ENCODE results near the gene CELF2. TPM values are rescaled to one million over a fixed set of nuclear protein-coding genes. Genes with fewer than 3 reads are reported as not detected.

Gene CELF2
- total and polyA plus RNA-seq, 9 of the 15 experiments (the other 6 are each of a cell fraction or from before 2014, with no cell fraction given): 4.0 to 20.3 (median 11.1) TPM

DNA sequence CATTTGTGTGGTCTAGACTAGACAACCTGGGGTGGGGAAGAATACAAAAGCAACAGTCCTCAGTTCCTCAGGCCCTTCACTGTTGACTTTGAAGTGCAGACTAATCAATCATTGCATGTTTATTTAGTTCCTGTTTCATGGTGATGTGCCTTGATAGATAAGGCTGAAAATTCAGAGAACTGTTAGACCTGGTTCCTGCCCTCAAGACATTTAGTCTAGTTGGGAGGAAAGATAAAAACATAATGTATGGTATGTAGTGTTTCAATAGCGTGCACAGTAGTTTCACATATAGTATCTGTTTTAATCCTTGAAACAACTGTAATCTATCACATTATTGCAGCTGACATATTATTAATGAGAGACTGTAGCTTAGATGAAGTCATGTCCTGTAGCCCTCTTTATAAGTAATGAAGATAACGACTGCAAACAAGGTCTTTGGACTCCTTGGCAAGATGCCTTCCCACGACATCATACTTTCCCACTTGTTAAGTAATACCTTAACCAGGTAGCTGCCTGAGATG, 124.0 kb downstream of the CELF2 start:
- peak; percentile 87 for ATAC-seq
- peak; percentile 94 for FAIRE-seq
- Histone ChIP-seq H3K4me3 (no peak overlapping the region), H3K27ac (ENCODE audit: extremely low read depth, low read depth, low read length) (peak overlapping the region; percentile 30; the same call in 2 of the 3 replicates), H3K4me2 (ENCODE audit: insufficient read depth, low read length) (peak overlapping the region; percentile 0; the same call in 1 of the 2 replicates), H3K79me2 (ENCODE audit: control insufficient read depth, insufficient read depth, low read length) (no peaks in the 10 kb centered on the region), H3K27me3 (ENCODE audit: control insufficient read depth in 2 of 2, insufficient read depth in 2 of 2, low read length in 2 of 2) (no peaks in the 10 kb centered on the region), H3K36me3 (ENCODE audit: control insufficient read depth, insufficient read depth, low read length) (no peaks in the 10 kb centered on the region), H3K9me3 (replicated peaks; ENCODE audit: control insufficient read depth, insufficient read depth, low read depth, low read length) (no peaks in the 10 kb centered on the region), H2AFZ (ENCODE audit: low read depth, low read length) (no peak overlapping the region), H3K4me1 (replicated peaks in 1 of 2; ENCODE audit: control insufficient read depth in 2 of 2, insufficient read depth in 2 of 2, low read length in 2 of 2) (peaks cover 14 to 31% of the 10 kb centered on the region in 2 experiments), H4K20me1 (replicated peaks; ENCODE audit: control insufficient read depth, insufficient read depth, low read length) (no peaks in the 10 kb centered on the region), H3K9ac (ENCODE audit: insufficient read depth in 1 of 2, low read depth in 2 of 2, low read length in 2 of 2) (no peak overlapping the region), H3K9me1 (ENCODE audit: control insufficient read depth, insufficient read depth, low read length) (no peaks in the 10 kb centered on the region)
- intact Hi-C loops (cut with micrococcal nuclease) (loop anchor here (1.0 kb wide), 2 partner anchors 24 to 37 kb away; no protein-coding TSS in a partner anchor), in situ Hi-C loops (cut with MboI) (no loop called here)
- ChIA-PET POLR2A (no interaction called here), CTCF (ENCODE audit: low intra/inter-chr PET ratio) (no interaction called here)
- DNase-seq (ENCODE audit: extremely low read depth in 1 of 4, low spot score in 3 of 4): peak; percentile 15 to 86 (median 44)
- WGBS (ENCODE audit: insufficient coverage, low coverage, missing lambda C conversion rate): 0% methylated on average over 3 of the region's 3 CpGs
- no TSS peak for BruUV-seq (replicated peaks)
- TF ChIP-seq ZKSCAN1 (IDR thresholded peaks at IDR 0.05; ENCODE audit: low read depth, low read length) (no peak), BRCA1 (IDR thresholded peaks at IDR 0.05) (no peak), BRCA1 (CRISPR knock-in tag; IDR thresholded peaks at IDR 0.05) (no peak), MAFK (IDR thresholded peaks at IDR 0.05; ENCODE audit: low read length) (no peak), HDAC6 (IDR thresholded peaks at IDR 0.05; ENCODE audit: low read depth, low read length) (no peak), PML (IDR thresholded peaks at IDR 0.05; ENCODE audit: low read length) (peak; percentile 96), NFXL1 (CRISPR knock-in tag; IDR thresholded peaks at IDR 0.05) (no peak), ZNF444 (CRISPR knock-in tag; IDR thresholded peaks at IDR 0.05) (no peak), TAL1 (IDR thresholded peaks at IDR 0.05) (peak; percentile 95), TFAM (CRISPR knock-in tag; conservative IDR thresholded peaks at IDR 0.05) (no peak), ZNF354B (CRISPR knock-in tag; IDR thresholded peaks at IDR 0.05) (no peak), SLC30A9 (CRISPR knock-in tag; IDR thresholded peaks at IDR 0.05) (no peak), PURB (CRISPR knock-in tag; IDR thresholded peaks at IDR 0.05; ENCODE audit: low read depth) (no peak), TGIF2 (CRISPR knock-in tag; IDR thresholded peaks at IDR 0.05) (no peak), HNRNPK (IDR thresholded peaks at IDR 0.05; ENCODE audit: low read depth, low read length, poor library complexity, severe bottlenecking) (no peak)
- TF ChIP-seq, protein P1, sequence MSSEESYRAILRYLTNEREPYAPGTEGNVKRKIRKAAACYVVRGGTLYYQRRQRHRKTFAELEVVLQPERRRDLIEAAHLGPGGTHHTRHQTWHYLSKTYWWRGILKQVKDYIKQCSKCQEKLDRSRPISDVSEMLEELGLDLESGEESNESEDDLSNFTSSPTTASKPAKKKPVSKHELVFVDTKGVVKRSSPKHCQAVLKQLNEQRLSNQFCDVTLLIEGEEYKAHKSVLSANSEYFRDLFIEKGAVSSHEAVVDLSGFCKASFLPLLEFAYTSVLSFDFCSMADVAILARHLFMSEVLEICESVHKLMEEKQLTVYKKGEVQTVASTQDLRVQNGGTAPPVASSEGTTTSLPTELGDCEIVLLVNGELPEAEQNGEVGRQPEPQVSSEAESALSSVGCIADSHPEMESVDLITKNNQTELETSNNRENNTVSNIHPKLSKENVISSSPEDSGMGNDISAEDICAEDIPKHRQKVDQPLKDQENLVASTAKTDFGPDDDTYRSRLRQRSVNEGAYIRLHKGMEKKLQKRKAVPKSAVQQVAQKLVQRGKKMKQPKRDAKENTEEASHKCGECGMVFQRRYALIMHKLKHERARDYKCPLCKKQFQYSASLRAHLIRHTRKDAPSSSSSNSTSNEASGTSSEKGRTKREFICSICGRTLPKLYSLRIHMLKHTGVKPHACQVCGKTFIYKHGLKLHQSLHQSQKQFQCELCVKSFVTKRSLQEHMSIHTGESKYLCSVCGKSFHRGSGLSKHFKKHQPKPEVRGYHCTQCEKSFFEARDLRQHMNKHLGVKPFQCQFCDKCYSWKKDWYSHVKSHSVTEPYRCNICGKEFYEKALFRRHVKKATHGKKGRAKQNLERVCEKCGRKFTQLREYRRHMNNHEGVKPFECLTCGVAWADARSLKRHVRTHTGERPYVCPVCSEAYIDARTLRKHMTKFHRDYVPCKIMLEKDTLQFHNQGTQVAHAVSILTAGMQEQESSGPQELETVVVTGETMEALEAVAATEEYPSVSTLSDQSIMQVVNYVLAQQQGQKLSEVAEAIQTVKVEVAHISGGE (CRISPR knock-in tag; IDR thresholded peaks at IDR 0.05): no peak
- TF ChIP-seq, protein P2, sequence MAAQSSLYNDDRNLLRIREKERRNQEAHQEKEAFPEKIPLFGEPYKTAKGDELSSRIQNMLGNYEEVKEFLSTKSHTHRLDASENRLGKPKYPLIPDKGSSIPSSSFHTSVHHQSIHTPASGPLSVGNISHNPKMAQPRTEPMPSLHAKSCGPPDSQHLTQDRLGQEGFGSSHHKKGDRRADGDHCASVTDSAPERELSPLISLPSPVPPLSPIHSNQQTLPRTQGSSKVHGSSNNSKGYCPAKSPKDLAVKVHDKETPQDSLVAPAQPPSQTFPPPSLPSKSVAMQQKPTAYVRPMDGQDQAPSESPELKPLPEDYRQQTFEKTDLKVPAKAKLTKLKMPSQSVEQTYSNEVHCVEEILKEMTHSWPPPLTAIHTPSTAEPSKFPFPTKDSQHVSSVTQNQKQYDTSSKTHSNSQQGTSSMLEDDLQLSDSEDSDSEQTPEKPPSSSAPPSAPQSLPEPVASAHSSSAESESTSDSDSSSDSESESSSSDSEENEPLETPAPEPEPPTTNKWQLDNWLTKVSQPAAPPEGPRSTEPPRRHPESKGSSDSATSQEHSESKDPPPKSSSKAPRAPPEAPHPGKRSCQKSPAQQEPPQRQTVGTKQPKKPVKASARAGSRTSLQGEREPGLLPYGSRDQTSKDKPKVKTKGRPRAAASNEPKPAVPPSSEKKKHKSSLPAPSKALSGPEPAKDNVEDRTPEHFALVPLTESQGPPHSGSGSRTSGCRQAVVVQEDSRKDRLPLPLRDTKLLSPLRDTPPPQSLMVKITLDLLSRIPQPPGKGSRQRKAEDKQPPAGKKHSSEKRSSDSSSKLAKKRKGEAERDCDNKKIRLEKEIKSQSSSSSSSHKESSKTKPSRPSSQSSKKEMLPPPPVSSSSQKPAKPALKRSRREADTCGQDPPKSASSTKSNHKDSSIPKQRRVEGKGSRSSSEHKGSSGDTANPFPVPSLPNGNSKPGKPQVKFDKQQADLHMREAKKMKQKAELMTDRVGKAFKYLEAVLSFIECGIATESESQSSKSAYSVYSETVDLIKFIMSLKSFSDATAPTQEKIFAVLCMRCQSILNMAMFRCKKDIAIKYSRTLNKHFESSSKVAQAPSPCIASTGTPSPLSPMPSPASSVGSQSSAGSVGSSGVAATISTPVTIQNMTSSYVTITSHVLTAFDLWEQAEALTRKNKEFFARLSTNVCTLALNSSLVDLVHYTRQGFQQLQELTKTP (IDR thresholded peaks at IDR 0.05; ENCODE audit: low read depth in 1 of 2, partially characterized antibody in 2 of 2): no peak

Measured in K562 (cell line).